ENCODE data around the gene UPK3BL2.
"Not testable (repeated sequence)": the region's sequence is repeated elsewhere in the genome, so short reads cannot be mapped to it uniquely, and the experiment has no call there.

GRCh38 chr7:102496861-102497260 lies 46.6 kb downstream of the UPK3BL2 start:
- not testable (repeated sequence) for TF ChIP-seq EZH2phosphoT487 (IDR thresholded peaks at IDR 0.05; ENCODE audit: insufficient read depth, low read depth); EZH2 (IDR thresholded peaks at IDR 0.05; ENCODE audit: insufficient read depth, poor library complexity, severe bottlenecking)
